HG03103 (cell line): Measurements from ENCODE around the gene AEBP1.

Experiments
- ATAC-seq: cut with Tn5 transposase; IDR thresholded peaks from one replicate; pipeline ENCODE4 v1.9.1; 2021; ENCODE audit warnings: low read depth; ENCODE audit not compliant: unreplicated experiment

Gene AEBP1

GRCh38 chr7:44138698-44139097, 34.6 kb downstream of the AEBP1 start:
- no peak for ATAC-seq

DNA sequence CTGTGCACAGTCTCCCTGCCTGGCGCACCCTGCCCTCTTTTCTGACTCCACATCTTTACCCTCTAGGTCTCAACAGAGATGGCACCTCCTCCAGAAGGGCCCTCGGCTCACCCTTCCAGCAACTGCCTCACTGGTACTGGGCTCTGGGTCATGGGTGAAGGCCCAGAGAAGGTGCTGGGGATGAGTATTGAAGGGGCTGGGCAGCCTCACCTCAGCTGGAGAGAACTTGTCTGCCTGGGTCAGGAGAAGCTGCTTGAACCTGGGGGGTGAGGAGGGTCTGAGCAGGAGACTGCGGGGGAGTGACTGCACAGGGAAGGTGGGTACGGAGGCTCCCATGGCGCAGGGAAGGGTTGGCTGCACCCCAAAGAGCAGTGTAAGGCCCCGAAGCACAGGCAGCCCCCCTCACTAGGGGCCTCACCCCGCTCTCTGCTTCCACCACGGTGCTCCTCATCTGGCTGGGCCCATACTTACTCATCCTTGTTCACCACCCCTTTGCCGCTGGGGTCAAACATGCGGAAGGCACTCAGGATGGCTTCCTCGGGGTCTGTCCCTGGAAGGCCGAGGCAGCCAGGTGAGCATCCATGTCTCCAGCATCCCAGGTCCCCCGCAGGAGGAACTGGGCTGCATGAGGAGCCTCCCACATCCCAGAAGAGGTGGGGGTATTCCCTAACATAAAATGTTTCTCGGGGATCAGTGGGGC, 35.3 kb downstream of the AEBP1 start:
- ATAC-seq = no peak

DNA sequence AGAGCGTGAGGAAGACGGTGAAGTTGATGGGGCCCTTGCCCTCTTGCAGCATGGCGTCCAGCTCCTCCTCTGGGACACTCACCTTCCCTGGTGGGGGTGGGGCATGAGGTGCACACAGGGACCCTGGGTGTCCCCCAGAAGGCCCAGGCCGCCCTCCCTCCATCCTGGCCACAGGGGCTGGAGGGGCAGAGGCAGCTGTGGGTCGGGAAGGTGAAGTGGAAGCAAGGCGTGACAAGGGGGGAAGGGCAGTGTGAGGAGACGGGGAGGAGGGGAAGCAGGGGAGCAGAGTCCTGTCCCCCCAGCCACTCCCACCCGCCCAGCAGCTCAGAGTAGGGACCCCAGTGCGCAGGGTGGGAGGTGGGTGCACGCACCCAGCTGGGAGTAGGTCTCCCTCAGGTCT, 36.2 kb downstream of the AEBP1 start:
- ATAC-seq = no peak

- ATAC-seq = no peak
Measured at GRCh38 chr7:44141221-44141850, 37.2 kb downstream of the AEBP1 start, which contains the start of gene MYL7. MYL7 (minus strand) TSS chr7:44141332; CDS start chr7:44141305, 27 bp downstream.

DNA sequence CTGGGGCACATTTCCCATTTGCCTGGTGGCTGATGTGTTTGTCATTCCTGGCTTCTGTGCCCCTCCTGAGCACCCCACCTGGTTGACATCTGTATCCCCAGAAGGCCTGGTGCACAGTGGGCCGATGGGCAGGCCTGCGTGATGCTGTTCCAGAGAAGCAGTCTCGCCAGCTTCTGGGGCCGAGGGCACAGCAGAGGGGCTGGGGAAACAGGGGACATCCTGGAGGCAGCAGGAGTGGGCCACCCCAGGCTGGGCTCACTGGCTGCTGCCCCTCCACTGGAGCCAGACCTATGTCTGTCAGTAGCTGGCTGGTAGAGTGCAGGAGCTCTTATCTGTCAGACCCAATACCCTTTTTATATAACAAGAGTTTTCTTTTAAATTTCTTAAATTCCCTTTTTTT, 37.9 kb downstream of the AEBP1 start:
- ATAC-seq = no peak

DNA sequence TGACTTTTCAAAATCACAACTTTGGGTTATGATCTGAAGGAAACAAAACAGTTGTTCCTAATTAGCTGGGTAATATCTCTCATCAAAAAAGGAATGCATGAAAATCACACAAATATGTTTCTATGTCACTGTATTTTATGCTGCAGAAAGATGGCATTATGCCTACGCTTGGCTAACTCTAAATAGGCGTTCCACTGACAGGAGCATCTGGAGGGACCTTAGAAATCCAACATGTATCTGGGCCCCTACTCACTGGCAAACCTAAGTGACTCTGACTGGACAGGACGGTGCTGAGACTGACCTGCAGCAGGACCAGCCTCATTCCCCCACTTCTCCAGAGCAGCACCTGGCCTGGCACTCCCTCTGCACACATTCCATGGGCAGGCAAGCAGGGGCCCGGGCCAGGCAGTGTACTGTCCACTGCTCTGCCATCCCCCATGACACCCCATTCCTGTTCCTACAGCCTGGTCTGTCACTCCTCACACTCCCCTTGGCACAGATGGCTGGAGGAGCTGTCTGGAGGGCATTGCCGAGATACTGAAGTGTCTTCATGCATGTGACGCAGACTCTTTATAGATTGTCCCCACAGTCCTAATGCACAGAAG, 39.6 kb downstream of the AEBP1 start:
- ATAC-seq = no peak

- ATAC-seq = no peak
Measured at GRCh38 chr7:44144426-44144967, 40.4 kb downstream of the AEBP1 start.

- no peak for ATAC-seq
Measured at GRCh38 chr7:44144968-44145478, 40.9 kb downstream of the AEBP1 start.

GRCh38 chr7:44145479-44145968, 41.4 kb downstream of the AEBP1 start:
- no peak for ATAC-seq

GRCh38 chr7:44145969-44146911, 42.1 kb downstream of the AEBP1 start:
- no peak for ATAC-seq

- ATAC-seq = no peak
Measured at GRCh38 chr7:44147026-44147991, 43.2 kb downstream of the AEBP1 start.

DNA sequence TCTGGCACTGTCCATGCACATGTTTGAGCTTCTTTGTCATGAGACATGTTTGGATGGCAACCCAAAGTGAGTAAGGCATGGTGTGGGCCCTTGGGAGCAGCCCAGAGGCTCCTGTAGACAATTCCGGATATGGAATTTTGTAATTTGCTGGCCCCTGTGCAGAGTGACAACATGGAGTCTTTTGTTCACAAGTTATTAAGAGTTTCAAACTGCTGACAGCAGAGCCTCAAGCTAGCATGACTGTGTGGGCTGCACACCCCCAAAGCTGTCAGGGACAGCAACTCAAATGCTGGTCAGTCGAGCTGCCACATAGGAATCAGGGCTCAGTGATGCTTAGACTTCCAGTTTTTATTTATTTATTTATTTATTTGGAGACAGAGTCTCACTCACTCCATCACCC, 44.0 kb downstream of the AEBP1 start:
- no peak for ATAC-seq

- ATAC-seq = no peak
Measured at GRCh38 chr7:44148961-44149536, 44.9 kb downstream of the AEBP1 start.

DNA sequence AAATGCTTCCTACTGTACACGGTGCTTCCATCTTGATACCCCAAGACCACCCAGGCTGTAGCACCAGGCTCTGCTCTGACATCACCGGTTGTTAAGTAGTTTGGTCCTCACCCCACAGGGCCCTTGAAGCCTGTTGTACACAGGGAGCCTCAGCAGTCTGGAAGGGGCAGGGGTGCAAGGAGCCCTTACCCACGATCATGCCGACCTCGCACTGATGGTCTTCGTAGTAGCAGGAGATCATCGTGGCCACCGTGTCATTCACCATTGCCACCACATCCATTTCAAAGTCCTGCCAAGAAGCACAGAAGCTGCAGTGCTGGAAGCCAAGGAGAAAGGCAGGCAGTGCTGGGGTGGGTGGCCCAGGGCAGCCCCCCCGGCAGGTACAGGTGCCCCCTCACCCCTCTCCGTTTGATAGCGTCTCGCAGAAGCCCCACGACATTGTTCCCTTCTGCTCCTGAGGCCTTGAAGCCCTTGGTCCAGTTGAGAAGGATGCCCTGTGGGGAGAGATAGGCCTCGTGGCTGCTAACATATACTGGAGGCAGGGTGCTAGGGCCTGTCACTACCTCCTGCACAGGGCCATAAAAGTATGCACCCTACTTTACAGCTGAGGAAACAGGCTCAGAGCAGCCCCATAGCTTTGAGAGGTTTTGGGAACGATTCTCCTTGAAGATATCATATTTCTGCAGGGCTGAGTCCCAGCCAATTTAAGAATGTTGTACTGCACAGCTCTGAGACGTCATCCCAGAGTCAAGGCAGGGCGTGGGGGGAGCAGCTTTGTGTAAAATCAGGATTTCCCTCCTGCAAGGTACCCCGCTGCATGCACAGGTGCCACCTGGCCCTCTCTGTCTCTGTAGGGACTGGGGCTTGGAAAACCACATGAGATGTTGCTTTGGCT, 45.7 kb downstream of the AEBP1 start:
- peak; percentile 11 for ATAC-seq

GRCh38 chr7:44150466-44150832, 46.3 kb downstream of the AEBP1 start:
- ATAC-seq = peak; percentile 70

DNA sequence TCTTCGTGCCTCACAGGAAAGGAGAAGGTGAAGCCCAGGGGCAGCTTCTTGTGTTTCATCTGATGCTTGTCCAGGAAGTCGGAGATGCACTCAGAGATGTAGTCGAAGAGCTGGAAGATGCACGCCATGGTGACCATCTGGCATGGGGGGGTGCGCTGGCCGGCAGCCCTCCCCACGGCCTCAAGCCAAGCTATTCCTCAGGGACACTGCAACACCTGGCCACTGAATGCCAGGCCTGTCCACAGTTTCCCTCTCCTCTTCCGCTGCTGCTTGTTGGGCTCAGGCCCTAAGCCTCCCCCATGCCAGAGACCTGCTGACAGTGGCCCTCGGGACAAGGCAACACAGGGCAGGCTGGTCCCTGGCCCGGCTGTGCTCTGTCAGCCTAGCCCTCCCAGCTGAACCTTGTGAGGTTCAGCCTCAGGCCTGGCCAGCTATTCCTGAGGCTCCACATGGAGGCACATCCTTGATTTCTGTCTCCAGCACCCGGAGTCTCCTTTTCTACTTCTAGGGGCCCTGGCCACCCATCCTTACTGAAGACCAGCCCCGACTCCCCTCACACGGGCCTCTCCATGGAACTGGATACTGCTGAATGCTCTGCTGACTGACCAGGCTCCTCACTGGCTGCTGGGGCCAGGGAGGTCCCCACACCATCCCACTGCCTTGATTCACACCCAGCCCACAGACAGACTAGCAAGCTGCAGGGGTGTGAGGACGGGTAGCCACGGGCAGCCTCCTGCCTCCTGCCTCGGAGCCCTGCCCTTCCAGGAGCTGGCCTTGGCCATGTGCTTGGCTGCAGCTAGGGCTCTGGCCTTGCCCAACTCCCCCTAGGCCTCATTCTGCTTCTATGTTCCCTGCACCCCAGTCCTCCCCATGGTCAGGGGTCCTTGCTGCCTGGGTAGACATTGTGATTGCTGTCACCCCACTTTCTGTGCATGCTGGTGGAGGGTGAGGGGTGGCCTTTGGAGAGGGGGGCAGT, 47.1 kb downstream of the AEBP1 start:
- ATAC-seq = no peak

DNA sequence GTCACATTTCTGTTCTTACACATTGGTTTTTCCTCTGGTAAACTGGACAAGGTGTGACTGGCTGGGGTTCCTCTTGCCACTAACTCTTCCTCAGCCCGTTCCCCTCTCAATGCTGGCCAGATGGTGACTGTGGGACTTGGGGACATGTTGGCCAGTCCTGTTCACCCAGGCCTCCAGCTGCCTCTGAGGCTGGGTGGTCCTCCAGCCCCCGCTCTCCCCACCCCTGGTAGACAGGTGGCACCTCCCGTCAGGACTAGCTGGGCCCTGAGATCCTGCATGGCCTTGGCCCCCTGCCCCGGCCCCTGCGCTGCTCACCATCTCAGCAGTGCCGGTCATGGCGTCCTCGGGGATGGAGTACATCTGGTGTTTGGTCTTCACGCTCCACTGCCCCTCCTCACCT, 47.8 kb downstream of the AEBP1 start:
- ATAC-seq = no peak
